WTC11 (cell line): ENCODE data around the gene ZNF12. TPM values are rescaled to one million over a fixed set of nuclear protein-coding genes. Genes with fewer than 3 reads are reported as not detected.

Source experiments
- ATAC-seq: fragments of 200-7000 bp; cut with Tn5 transposase; 2 replicates; pipeline ENCODE4 v1.10.0; 2021; ENCODE audit warnings: mild to moderate bottlenecking, moderate library complexity
- CTCF ChIA-PET: fragments of 300-600 bp; sonication (Branson Sonifier 250); formaldehyde crosslinking; loops from one replicate; lab custom pipeline; 2021; ENCODE audit warnings: antibody characterized with exemption; lab: Charles Lee
- POLR2A ChIA-PET: fragments of 350-600 bp; sonication (Branson Sonifier 250); formaldehyde crosslinking; loops from one replicate; lab custom pipeline; 2021; ENCODE audit warnings: antibody characterized with exemption; lab: Charles Lee
- DNase-seq: peaks from one replicate; pipeline ENCODE4 v3.0.0; 2021; ENCODE audit warnings: low spot score
- H3K27ac Mint-ChIP-seq: 2 replicates; pipeline ENCODE4 v1.8.0; 2021; ENCODE audit warnings: mixed read lengths
- H3K27me3 Mint-ChIP-seq: 2 replicates; pipeline ENCODE4 v1.8.0; 2021; ENCODE audit warnings: low read depth, mild to moderate bottlenecking, moderate library complexity, mixed read lengths
- H3K36me3 Mint-ChIP-seq: 2 replicates; pipeline ENCODE4 v1.8.0; 2021; ENCODE audit warnings: mixed read lengths
- H3K4me1 Mint-ChIP-seq: 2 replicates; pipeline ENCODE4 v1.8.0; 2022; ENCODE audit warnings: mixed read lengths
- H3K4me3 Mint-ChIP-seq: 2 replicates; pipeline ENCODE4 v1.8.0; 2021; ENCODE audit warnings: mild to moderate bottlenecking, moderate library complexity, mixed read lengths
- H3K9me3 Mint-ChIP-seq: 2 replicates; pipeline ENCODE4 v1.8.0; 2021; ENCODE audit warnings: mixed read lengths
- CDX4 ChIP-seq: fragments of 250-450 bp; sonication (Bioruptor Pico); IDR thresholded peaks from 2 replicates; pipeline ENCODE4 v1.9.0; 2021; ENCODE audit warnings: moderate library complexity, mild to moderate bottlenecking, inconsistent platforms, borderline replicate concordance
- EMX1 ChIP-seq: fragments of 250-450 bp; sonication (Bioruptor Pico); IDR thresholded peaks from 2 replicates; pipeline ENCODE4 v1.8.0; 2021; ENCODE audit warnings: mild to moderate bottlenecking
- GABPB1 ChIP-seq: sonication (generic); formaldehyde crosslinking; IDR thresholded peaks from 2 replicates; pipeline ENCODE4 v1.8.1; 2023; ENCODE audit warnings: mild to moderate bottlenecking, missing genetic modification reagents
- IRF2 ChIP-seq: sonication (generic); formaldehyde crosslinking; IDR thresholded peaks from 2 replicates; pipeline ENCODE4 v1.8.0; 2022; ENCODE audit warnings: low read depth, missing genetic modification reagents, borderline replicate concordance
- MYBL2 ChIP-seq: sonication (generic); formaldehyde crosslinking; IDR thresholded peaks from 2 replicates; pipeline ENCODE4 v1.8.1; 2023; ENCODE audit warnings: mild to moderate bottlenecking, moderate library complexity, missing genetic modification reagents
- NR3C1 ChIP-seq: sonication (generic); formaldehyde crosslinking; conservative IDR thresholded peaks from 2 replicates; pipeline ENCODE4 v1.8.1; 2023; ENCODE audit warnings: low read depth, mild to moderate bottlenecking, missing genetic modification reagents
- PRDM15 ChIP-seq: sonication (generic); formaldehyde crosslinking; IDR thresholded peaks from 2 replicates; pipeline ENCODE4 v1.8.0; 2022; ENCODE audit warnings: missing genetic modification reagents
- SMAD4 ChIP-seq: sonication (generic); formaldehyde crosslinking; IDR thresholded peaks from 2 replicates; pipeline ENCODE4 v1.8.0; 2022; ENCODE audit warnings: mild to moderate bottlenecking, missing genetic modification reagents
- SOX15 ChIP-seq: fragments of 250-450 bp; sonication (Bioruptor Pico); IDR thresholded peaks from 2 replicates; pipeline ENCODE4 v1.9.0; 2021; ENCODE audit warnings: mild to moderate bottlenecking
- SP1 ChIP-seq: sonication (generic); formaldehyde crosslinking; conservative IDR thresholded peaks from 2 replicates; pipeline ENCODE4 v1.8.1; 2022; ENCODE audit warnings: missing genetic modification reagents
- TCF7 ChIP-seq: sonication (generic); formaldehyde crosslinking; IDR thresholded peaks from 2 replicates; pipeline ENCODE4 v1.8.0; 2022; ENCODE audit warnings: mild to moderate bottlenecking, low read depth, missing genetic modification reagents, moderate library complexity
- ZMAT4 ChIP-seq: fragments of 250-450 bp; sonication (Bioruptor Pico); IDR thresholded peaks from 2 replicates; pipeline ENCODE4 v1.9.0; 2021; ENCODE audit warnings: mild to moderate bottlenecking
- ZNF263 ChIP-seq: sonication (generic); formaldehyde crosslinking; IDR thresholded peaks from 2 replicates; pipeline ENCODE4 v1.8.1; 2022; ENCODE audit warnings: low read depth, mild to moderate bottlenecking, moderate library complexity, missing genetic modification reagents
- ZSCAN18 ChIP-seq: fragments of 250-450 bp; sonication (Bioruptor Pico); IDR thresholded peaks from 2 replicates; pipeline ENCODE4 v2.1.2; 2022; ENCODE audit warnings: mild to moderate bottlenecking, moderate library complexity
- total RNA-seq: library from RNA; stranded (reverse); gene quantifications from 3 replicates; pipeline ENCODE4 v1.2.3, GENCODE V29; 2021
- TF ChIP-seq, protein P1 (sequence below): sonication (generic); formaldehyde crosslinking; IDR thresholded peaks from 2 replicates; pipeline ENCODE4 v1.8.1; 2023; ENCODE audit warnings: mild to moderate bottlenecking, missing genetic modification reagents, borderline replicate concordance
- TF ChIP-seq, protein P2 (sequence below): sonication (generic); formaldehyde crosslinking; conservative IDR thresholded peaks from 2 replicates; pipeline ENCODE4 v1.8.1; 2023; ENCODE audit warnings: mild to moderate bottlenecking, low read depth, missing genetic modification reagents, moderate library complexity
- TF ChIP-seq, protein P3 (sequence below): sonication (generic); formaldehyde crosslinking; IDR thresholded peaks from 2 replicates; pipeline ENCODE4 v1.8.0; 2022; ENCODE audit warnings: mild to moderate bottlenecking, missing genetic modification reagents

ZNF12 gene
- total RNA-seq, 1 experiment from 2014 or later = 21.6 TPM

DNA sequence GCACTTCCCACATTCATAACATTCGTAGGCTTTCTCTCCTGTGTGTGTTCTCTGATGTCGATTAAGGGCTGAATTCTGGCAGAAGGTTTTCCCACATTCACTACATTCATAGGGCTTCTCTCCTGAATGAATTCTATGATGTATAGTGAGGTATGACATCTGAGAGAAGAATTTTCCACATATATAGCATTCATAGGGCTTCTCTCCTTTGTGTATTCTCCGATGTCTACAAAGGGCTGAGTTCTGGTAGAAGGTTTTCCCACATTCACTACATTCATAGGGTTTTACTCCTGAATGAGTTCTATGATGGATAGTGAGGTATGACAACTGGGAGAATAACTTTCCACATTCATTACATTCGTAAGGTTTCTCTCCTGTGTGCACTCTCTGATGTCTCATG, 15.6 kb downstream of the ZNF12 start:
- CTCF ChIA-PET = no interaction called here
- peaks cover 20% of the 10 kb centered on the region for H3K27me3 Mint-ChIP-seq
- peaks cover 73% of the 10 kb centered on the region for H3K9me3 Mint-ChIP-seq
- no peak overlapping the region for H3K4me3 Mint-ChIP-seq
- TF ChIP-seq IRF2 (no peak), SOX15 (no peak), GABPB1 (CRISPR knock-in tag) (no peak), SP1 (CRISPR knock-in tag) (no peak), NR3C1 (CRISPR knock-in tag) (no peak), MYBL2 (no peak), ZNF263 (CRISPR knock-in tag) (no peak), ZMAT4 (CRISPR knock-in tag) (no peak), SMAD4 (CRISPR knock-in tag) (no peak), EMX1 (no peak), ZSCAN18 (CRISPR knock-in tag) (no peak), CDX4 (no peak)
- TF ChIP-seq, protein P1, sequence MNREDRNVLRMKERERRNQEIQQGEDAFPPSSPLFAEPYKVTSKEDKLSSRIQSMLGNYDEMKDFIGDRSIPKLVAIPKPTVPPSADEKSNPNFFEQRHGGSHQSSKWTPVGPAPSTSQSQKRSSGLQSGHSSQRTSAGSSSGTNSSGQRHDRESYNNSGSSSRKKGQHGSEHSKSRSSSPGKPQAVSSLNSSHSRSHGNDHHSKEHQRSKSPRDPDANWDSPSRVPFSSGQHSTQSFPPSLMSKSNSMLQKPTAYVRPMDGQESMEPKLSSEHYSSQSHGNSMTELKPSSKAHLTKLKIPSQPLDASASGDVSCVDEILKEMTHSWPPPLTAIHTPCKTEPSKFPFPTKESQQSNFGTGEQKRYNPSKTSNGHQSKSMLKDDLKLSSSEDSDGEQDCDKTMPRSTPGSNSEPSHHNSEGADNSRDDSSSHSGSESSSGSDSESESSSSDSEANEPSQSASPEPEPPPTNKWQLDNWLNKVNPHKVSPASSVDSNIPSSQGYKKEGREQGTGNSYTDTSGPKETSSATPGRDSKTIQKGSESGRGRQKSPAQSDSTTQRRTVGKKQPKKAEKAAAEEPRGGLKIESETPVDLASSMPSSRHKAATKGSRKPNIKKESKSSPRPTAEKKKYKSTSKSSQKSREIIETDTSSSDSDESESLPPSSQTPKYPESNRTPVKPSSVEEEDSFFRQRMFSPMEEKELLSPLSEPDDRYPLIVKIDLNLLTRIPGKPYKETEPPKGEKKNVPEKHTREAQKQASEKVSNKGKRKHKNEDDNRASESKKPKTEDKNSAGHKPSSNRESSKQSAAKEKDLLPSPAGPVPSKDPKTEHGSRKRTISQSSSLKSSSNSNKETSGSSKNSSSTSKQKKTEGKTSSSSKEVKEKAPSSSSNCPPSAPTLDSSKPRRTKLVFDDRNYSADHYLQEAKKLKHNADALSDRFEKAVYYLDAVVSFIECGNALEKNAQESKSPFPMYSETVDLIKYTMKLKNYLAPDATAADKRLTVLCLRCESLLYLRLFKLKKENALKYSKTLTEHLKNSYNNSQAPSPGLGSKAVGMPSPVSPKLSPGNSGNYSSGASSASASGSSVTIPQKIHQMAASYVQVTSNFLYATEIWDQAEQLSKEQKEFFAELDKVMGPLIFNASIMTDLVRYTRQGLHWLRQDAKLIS = no peak
- TF ChIP-seq, protein P2, sequence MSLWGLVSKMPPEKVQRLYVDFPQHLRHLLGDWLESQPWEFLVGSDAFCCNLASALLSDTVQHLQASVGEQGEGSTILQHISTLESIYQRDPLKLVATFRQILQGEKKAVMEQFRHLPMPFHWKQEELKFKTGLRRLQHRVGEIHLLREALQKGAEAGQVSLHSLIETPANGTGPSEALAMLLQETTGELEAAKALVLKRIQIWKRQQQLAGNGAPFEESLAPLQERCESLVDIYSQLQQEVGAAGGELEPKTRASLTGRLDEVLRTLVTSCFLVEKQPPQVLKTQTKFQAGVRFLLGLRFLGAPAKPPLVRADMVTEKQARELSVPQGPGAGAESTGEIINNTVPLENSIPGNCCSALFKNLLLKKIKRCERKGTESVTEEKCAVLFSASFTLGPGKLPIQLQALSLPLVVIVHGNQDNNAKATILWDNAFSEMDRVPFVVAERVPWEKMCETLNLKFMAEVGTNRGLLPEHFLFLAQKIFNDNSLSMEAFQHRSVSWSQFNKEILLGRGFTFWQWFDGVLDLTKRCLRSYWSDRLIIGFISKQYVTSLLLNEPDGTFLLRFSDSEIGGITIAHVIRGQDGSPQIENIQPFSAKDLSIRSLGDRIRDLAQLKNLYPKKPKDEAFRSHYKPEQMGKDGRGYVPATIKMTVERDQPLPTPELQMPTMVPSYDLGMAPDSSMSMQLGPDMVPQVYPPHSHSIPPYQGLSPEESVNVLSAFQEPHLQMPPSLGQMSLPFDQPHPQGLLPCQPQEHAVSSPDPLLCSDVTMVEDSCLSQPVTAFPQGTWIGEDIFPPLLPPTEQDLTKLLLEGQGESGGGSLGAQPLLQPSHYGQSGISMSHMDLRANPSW = no peak
- no peaks in the 10 kb centered on the region for H3K4me1 Mint-ChIP-seq
- POLR2A ChIA-PET = no interaction called here
- no peak for ATAC-seq
- H3K27ac Mint-ChIP-seq = no peak overlapping the region
- no peaks in the 10 kb centered on the region for H3K36me3 Mint-ChIP-seq
- no peak for DNase-seq

DNA sequence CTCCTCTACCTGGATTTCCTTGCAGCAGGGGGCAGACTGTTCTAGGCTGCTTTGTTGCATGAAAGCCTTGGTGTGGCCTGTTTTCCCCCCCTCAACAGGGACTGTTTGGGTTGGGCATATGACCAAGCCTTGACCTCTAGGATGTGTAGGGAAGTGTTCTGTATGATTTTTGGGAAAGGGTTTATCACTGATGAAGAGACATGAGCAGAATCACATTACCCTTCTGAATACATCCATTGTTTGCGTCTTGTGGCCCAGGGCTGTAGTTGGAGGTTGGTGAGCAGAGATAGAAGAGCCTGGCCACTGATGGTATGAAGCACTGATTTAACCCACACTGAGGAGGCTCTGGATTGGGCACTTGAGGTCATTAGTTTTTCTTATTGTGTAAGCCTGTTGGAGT, 26.6 kb downstream of the ZNF12 start:
- POLR2A ChIA-PET = no interaction called here
- DNase-seq = no peak
- TF ChIP-seq TCF7 (CRISPR knock-in tag) = no peak
- TF ChIP-seq ZMAT4 (CRISPR knock-in tag) = no peak
- TF ChIP-seq PRDM15 (CRISPR knock-in tag) = no peak
- TF ChIP-seq, protein P3, sequence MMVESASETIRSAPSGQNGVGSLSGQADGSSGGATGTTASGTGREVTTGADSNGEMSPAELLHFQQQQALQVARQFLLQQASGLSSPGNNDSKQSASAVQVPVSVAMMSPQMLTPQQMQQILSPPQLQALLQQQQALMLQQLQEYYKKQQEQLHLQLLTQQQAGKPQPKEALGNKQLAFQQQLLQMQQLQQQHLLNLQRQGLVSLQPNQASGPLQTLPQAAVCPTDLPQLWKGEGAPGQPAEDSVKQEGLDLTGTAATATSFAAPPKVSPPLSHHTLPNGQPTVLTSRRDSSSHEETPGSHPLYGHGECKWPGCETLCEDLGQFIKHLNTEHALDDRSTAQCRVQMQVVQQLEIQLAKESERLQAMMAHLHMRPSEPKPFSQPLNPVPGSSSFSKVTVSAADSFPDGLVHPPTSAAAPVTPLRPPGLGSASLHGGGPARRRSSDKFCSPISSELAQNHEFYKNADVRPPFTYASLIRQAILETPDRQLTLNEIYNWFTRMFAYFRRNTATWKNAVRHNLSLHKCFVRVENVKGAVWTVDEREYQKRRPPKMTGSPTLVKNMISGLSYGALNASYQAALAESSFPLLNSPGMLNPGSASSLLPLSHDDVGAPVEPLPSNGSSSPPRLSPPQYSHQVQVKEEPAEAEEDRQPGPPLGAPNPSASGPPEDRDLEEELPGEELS (CRISPR knock-in tag) = no peak
- TF ChIP-seq, all 79 proteins: peak for 0
- H3K4me3 Mint-ChIP-seq = no peak overlapping the region
- CTCF ChIA-PET = no interaction called here
- H3K36me3 Mint-ChIP-seq = peaks cover 89% of the 10 kb centered on the region
- H3K4me1 Mint-ChIP-seq = 0 out of 2 replicates have a peak, but pooled peaks cover 3% of the 10 kb centered on the region
- peaks cover 89% of the 10 kb centered on the region for H3K9me3 Mint-ChIP-seq
- ATAC-seq = no peak
- H3K27me3 Mint-ChIP-seq = peaks cover 36% of the 10 kb centered on the region
- no peak overlapping the region for H3K27ac Mint-ChIP-seq
